LHCN-M2 (cell line): ENCODE data around the gene WDFY3. TPM values are rescaled to one million over a fixed set of nuclear protein-coding genes. Genes with fewer than 3 reads are reported as not detected.

ENCODE experiments used
- DNase-seq: peaks from one replicate; pipeline ENCODE4 v3.0.0-alpha.2; 2012; ENCODE audit warnings: low read depth
- polyA plus RNA-seq: library from polyadenylated mRNA; unstranded; fragments of >200 nt; gene quantifications from one replicate; pipeline ENCODE4 v1.2.1, GENCODE V29; 2012; ENCODE audit warnings: missing spikeins
- total RNA-seq: library from RNA; depleted of rRNA; stranded (reverse); fragments of >200 nt; gene quantifications from 2 replicates; pipeline ENCODE4 v1.2.3, GENCODE V29; 2014; rRNA removed

WDFY3 gene, protein sequence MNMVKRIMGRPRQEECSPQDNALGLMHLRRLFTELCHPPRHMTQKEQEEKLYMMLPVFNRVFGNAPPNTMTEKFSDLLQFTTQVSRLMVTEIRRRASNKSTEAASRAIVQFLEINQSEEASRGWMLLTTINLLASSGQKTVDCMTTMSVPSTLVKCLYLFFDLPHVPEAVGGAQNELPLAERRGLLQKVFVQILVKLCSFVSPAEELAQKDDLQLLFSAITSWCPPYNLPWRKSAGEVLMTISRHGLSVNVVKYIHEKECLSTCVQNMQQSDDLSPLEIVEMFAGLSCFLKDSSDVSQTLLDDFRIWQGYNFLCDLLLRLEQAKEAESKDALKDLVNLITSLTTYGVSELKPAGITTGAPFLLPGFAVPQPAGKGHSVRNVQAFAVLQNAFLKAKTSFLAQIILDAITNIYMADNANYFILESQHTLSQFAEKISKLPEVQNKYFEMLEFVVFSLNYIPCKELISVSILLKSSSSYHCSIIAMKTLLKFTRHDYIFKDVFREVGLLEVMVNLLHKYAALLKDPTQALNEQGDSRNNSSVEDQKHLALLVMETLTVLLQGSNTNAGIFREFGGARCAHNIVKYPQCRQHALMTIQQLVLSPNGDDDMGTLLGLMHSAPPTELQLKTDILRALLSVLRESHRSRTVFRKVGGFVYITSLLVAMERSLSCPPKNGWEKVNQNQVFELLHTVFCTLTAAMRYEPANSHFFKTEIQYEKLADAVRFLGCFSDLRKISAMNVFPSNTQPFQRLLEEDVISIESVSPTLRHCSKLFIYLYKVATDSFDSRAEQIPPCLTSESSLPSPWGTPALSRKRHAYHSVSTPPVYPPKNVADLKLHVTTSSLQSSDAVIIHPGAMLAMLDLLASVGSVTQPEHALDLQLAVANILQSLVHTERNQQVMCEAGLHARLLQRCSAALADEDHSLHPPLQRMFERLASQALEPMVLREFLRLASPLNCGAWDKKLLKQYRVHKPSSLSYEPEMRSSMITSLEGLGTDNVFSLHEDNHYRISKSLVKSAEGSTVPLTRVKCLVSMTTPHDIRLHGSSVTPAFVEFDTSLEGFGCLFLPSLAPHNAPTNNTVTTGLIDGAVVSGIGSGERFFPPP (N-terminal part only)
- 38.7 and 48.9 TPM in 2 replicates for total RNA-seq
- polyA plus RNA-seq: 14.5 TPM

DNA sequence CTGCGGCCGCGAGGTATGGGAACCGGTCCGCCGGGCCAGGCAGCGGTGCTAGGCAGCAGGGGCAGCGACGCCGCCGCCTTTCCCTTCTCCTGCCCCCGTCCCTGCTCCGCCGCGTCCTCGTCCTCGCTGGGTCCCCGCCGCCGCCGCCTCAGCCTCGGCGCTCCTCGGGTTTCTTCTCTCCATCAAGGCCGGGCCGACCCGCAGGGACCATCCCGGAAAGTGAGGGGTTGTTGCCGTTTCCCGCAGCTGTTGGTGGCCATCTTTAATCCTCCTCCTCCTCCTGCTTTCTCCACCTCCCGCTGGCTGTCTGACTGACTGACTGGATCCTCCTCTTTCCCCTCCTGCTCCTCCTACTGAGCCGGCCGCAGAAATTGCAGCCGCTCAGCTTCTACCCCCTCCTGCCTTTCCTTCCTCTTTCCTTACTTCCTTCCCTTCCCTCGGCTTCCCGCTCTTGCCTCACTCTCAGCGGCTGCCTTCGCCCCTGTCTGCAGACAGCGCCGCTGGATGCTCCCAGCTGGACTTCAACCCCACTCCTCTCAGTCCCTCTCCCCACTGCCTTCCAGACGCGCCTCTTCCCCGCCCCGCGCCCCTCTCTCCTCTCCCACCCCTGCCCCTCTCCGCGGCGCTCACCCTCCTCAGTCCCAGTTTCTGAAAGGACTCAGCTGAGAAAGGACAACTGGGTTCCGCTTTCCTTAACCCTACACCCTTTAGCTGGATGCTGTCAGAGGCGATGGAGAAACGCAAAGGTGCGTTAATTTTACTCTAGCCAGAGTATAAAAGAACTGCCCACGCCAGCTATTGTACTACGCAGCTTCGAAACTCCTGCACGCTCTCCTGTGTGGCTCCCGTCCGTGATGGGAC lies at the start of gene WDFY3:
WDFY3 (minus strand) TSS at position 309 of the 861 bp plus-strand sequence. CDS start 106,099 bp downstream, outside the sequence.
- DNase-seq: peak; percentile 93

DNA sequence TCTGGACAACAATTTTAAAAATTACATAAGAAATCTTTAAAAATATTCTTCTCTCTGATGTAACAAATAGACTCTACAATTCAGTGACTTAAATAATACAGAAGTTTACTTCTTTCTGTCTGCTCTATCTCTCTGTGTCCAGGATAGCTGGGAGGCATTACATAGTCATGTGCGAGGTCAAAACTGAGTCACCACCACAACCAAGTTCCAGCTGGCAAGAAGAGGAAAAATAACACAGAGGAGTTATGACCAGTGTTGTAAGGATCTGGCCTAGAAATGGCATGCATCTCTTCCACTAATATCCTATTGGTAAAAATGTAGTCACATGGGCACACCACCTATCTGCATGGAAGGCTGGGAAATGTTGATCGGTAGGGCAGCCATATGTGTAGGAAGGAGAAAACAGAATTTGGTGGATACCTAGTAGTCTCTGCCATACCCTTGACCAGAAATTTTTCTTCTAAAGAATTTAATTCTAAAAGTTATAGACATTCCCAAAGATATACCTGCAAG lies 39.4 kb upstream of the WDFY3 start:
- peak; percentile 92 for DNase-seq

DNA sequence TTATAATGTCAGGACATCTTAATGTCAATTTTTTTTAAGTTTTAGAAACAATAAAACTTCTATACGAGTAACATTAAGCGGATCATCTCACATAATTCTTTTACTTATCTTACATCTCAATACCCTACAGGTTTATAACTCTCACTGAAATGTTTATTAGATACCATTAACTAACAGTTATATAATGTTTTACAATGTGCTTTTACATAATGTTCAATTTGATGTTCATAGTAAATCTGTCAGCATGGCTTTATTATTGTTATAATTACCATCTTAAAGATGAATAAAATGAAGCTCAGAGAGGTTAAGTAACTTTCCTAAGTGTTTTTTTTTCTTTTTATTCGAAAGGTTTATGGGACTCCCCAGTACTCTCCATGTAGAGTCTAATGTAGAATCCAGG lies 33.9 kb upstream of the WDFY3 start:
- no peak for DNase-seq

DNA sequence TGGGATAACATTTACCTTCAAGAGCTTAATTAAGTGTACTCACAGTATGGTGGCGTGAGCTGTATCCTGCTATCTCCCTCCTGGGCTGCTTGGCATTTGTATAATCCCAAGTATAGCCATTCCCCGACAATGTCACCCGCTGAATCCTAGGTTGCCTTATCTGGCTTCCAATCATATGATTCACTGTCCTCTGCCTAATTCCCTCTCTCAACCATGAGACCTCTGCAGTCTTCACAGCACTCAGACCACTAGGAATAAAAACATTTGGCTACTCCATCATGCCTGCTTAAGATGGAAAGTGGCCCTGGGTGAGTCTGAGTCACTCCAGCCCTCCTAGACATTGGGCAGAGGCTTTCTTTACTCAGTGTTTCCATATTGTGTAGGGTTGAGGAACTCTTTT lies 28.9 kb upstream of the WDFY3 start:
- peak; percentile 6 for DNase-seq

DNA sequence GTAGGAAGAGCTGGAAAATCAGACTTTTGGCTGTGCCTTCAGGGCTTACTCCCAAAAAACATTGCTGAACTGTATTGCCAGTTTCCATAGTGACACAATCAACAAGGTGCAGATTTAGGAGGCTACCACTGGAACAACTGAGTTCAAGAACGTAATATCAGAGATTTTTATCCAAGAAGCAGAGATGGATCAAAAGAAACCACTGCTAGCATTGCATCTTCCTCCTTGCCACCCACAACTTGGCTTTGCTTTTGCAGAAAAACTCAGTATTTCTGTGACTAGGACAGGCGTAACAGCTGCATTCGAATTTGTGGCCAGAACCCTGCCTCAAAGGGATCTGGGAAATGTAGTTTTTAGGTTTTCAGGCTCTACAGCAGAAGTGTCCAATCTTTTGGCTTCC lies 27.8 kb upstream of the WDFY3 start:
- peak; percentile 32 for DNase-seq

DNA sequence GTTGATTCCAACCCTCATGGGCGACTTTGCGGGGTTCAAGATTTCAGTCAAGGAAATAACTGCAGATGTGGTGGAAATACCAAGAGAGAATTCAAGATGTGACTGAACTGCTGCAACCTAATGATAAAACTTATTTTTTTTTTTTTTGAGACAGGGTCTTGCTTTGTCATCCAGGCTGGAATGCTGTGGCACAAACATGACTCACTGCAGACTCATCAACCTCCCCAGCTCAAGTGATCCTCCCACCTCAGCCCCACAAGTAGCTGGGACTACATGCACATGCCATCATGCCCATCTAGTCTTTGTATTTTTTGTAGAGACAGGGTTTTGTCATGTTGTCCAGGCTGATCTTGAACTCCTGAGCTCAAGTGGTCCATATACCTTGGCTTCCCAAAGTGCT lies 19.5 kb upstream of the WDFY3 start:
- peak; percentile 89 for DNase-seq

DNA sequence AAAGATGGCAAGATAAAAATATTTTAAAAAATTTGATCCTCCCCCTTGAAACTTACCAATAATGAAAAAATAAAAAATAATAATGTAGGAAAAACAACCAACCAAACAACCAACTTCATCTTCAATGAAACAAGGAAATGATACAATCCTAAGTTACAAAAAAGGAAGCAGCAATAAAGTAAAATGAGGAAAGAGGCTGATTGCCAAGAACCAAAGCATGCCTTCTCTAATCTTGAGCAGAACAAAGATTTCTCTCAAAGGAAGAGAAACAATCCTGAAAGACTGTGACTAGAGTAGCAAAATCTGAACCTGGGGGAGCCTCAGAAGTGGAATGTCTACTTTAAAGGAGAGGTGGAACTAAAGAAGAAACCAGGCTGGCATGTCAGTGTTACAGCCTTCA lies 10.9 kb upstream of the WDFY3 start:
- DNase-seq: no peak

DNA sequence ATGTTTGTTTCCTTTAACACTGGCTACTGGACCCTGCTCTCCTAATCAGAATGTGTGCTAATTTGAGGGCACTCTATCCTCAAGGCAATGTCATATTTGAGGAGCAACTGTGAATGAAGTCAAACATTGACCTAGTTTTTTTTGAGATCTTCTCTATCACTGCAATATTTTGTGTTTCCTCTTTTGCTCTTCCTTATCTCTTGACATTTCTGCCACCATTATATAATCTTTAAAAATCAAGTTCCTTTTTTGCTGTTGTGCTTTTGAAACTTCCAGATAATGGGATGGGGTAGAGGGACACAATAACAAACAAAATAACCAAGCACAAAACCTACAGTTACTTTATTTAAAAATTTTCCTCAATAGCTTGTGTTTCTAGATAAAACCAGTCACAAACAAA lies 7.4 kb upstream of the WDFY3 start:
- no peak for DNase-seq

DNA sequence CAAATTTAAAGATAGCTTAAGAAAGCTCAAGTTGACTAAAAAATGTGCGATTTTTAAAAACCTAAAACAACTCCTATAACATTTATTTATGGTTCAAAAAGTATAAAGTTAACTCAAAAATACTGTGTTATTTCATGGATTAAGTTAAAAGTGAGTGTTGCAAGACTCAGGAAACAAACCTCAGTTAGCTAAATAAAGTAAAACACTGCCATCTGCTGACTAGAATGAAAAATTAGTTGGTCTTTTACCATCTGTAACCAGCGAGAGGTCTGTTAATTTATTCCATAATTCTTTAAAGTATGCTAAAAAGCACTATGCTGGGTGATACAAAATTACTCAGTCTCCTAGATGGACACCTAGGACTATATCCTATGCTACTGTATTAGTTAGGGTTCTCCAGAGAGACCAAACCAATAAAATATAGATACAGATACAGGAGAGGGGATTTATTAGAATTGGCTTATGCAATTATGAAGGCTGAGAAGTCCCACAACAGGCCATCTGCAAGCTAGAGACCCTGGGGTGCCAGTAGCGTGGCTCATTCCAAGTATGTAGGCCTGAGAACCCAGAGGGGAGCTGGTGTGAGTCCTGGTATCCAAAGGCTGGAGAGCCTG lies 4.9 kb upstream of the WDFY3 start:
- peak; percentile 58 for DNase-seq

DNA sequence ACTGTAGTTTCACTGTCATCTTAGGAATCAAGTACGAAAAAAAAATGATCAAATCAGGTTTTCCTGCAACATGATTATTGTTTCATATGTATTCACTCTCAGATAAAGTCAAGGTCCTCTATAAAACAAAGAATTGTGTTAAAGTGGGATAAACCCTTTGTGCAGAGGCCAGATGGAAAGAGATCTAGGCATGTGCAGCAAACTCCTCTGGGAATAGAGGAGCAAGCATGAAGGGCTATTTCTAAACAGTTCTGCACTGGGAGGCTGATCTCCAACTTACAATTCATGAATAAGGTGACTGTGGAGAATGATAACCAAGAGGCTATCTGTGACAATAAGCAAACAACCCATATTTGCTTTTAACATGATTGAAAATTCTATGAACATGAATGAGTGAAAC lies 2.4 kb upstream of the WDFY3 start:
- DNase-seq: peak; percentile 19

DNA sequence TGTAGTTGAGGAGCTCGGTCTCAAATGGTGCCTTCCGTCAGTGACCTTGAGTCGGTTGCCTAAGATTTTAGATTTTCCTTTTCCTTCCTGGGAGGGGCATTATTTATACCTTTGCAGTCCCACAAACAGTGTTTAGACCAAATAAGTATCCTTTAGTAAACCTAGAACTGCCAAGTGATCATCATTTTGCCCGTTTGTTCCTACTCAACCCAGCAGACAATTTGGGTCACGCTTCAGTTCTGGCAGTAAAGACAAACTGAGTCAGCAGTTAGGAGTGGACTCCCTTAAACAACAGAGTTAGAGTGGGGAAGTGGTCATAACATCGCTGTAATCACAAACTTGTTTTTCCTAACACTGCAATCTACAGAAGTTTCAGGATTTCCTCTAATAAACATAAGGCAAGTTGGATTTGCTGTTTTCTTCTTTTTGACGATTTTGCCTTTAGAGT lies 777 bp upstream of the WDFY3 start:
- peak; percentile 32 for DNase-seq

DNA sequence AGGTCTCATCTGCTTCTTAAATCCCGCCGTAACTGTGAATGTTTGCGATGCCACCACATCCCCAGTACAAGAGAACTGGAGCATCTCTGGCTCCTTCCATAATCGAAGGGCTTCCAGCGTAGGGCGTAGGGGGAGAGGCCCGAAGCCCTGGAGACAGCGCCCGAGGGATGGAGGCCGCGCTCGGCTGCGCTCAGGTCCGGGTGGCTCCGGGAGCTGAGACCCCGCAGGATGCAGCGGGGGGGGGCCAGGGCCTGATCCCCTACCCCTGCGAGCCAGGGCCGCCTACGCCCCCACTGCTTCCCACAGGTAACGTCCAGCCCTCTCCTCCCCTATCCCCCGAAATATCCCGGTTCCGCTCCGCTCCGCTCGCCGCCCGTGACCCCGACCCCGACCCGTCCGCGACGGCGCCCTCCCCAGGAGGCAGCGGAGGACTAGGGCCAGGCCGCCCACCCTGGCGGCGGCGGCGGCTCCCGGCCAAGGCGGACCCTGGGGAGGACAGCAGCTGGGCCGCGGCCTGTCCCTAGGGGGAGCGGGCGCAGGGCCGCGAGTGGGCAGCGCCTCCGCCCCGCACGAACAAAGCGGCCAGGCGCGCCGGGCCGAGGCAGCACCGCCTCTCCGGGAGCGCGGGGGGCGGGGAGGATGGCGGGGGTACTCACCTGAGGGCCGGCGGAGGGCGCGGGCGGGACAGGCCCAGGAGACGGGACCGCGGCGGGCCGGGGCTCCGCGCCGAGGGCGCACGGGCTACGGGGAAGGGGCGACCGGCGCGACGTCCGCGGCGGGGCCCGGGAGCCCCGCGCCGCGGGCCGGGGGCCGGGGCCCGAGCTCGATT lies 723 bp downstream of the WDFY3 start:
- peak; percentile 55 for DNase-seq

DNA sequence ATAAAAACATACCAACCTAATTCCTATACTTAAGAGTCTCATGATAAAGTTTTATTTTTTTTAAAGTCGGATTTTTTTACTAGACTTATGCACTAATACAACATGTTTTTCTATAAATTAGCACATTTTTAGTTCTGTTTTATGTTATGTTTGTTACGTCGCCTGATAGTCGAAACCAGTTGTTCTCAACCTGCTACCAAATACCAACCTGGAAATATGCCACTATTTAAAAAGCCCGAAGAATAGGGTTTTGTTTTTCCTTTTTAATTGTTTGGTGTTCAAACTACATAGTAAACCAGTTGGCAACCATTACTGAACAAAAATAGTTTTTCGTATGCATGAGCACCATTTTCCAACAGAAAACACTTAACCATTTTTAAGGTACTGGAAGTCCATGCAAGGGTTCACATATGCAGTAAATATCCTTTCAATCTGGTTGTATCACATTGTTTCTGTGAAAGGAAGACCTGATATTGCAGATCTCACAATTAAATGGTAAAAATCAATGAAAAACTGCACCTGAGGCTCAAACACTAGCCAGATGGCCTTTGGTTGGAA lies 1.4 kb downstream of the WDFY3 start:
- no peak for DNase-seq

DNA sequence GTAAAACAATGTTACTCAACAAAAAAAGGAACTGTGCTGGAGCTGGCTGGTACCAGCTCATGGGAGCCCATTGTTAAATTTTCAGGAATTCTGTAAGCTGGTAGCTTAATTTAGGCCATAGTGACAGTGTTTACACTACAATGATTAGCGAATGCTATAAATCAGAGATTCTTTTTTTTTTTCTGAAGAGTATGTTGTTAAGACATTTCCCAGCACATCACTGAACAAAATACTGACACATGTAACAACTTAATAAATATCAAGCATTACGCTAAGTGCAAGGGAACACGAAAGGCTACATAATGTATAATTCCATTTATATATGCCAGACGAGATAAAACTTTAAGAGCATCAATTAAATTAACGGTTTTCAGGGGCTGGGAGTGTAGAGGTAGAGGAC lies 4.4 kb downstream of the WDFY3 start:
- no peak for DNase-seq

DNA sequence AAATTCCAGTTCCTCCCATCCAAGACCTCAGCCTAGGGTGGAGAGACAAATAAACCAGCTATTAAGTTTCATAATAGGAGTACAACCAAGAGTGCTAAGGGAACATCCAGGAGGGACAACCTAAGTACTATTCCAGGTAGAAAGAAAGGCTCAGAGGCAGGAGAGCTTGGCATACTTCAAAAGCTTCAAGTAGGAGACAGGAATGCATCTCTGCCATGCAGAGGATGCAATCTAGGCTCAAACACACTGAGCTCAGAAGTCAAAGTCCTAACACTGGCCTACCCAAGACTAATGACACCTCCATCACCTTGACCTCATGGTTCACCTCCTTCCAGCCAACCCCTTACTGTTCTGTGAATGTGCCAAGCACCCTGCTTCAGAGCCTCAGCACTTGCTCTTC lies 8.1 kb downstream of the WDFY3 start:
- DNase-seq: no peak

DNA sequence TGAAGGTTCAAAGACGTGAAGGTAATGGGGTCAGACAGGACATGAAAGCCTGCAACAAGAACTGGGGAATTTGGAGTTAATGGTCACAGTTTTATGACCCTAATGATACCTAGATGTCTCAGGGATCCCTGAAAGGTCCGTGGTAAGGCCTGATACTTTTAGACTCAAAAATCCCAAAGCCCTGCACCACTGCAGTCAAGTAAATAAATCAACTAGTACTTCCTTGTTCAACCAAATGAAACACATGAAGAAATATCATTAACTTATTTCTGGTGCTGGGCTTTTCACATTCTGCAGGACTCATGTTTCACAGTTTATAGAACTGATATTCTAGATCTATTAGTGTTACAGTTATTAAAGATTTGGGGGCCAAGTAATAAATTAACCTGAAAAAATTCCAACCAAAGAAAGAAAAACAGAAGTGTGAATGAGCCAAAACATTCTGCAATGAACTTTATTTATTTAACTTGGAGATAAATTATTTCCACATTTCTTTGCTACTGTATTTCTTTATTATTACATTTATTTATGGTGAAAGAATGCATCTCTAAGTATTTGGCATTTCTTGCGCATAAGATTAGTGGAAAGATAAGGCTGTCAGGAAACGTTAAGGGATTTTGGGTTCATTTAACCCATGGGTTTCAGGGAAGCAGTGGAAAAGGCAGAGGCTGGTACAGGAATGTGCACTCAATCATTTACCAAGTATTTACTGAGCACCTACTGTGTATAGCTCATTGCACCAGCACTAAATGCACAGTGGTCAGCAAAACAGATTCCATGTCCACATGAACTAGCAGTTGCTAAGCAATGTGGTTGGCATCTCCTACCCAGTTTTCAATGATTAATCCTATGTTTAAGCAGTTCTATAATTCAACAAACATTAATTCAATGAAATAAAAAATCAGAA lies 8.7 kb downstream of the WDFY3 start:
- DNase-seq: no peak

DNA sequence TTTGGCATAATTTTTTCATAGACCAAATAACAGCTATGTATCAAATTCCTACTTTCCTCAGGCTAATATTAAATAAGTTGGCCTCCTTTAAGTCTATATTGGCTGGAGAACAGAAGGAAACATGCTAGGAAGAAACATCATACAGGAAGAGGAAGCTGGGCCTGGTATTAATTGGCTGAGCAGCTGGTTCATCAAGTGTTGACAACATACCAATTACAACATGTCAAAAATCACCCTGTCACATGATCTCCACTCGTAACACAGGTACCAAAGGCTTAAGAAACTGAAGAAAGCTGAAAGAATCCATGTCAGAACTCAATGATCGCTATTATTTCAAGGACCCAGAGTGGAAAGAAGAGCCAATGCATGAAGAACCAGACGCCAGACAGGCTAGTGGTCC lies 10.5 kb downstream of the WDFY3 start:
- DNase-seq: no peak

DNA sequence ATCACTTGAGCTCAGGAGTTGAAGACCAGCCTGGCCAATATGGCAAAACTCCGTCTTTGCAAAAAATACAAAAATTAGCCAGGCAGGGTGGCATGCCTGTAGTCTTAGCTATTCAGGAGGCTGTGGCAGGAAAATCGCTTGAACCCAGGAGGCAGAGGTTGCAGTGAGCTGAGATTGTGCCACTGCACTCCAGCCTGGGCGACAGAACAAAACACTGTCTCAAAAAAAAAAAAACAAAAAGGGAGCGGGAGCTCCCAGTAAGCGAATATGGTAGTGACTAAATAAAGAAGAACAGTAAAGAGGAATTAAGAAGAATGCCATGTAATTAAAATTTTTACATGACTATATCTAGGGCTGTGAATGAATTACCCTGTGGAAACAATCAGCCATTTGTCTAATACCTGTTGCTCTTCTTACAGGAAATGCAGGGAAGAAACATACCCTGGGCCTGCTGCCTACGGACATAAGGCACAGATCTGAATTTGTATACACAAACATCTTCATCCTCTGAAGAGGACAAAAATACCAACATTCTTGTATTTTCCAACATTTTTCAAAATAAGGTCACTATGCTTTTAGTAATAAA lies 11.4 kb downstream of the WDFY3 start:
- no peak for DNase-seq
